GM19438 (cell line): ENCODE results near the gene TMTC1.

Experiments used
- ATAC-seq: cut with Tn5 transposase; IDR thresholded peaks from one replicate; pipeline ENCODE4 v1.9.1; 2021; ENCODE audit warnings: low read depth; ENCODE audit not compliant: unreplicated experiment

The TMTC1 gene

GRCh38 chr12:29503283-29503682 is 280.5 kb downstream of the TMTC1 start:
- no peak for ATAC-seq

GRCh38 chr12:29499235-29499634 is 284.5 kb downstream of the TMTC1 start:
- no peak for ATAC-seq

- no peak for ATAC-seq
Observed at GRCh38 chr12:29497588-29497987, 286.2 kb downstream of the TMTC1 start, which contains the start of gene OVCH1. Gene OVCH1 (minus strand): TSS chr12:29497686. CDS start chr12:29497686, 0 bp downstream.

- ATAC-seq, result no peak
Observed at GRCh38 chr12:29492891-29493290, 290.9 kb downstream of the TMTC1 start.

GRCh38 chr12:29486972-29487371 is 296.8 kb downstream of the TMTC1 start:
- ATAC-seq, result no peak

DNA sequence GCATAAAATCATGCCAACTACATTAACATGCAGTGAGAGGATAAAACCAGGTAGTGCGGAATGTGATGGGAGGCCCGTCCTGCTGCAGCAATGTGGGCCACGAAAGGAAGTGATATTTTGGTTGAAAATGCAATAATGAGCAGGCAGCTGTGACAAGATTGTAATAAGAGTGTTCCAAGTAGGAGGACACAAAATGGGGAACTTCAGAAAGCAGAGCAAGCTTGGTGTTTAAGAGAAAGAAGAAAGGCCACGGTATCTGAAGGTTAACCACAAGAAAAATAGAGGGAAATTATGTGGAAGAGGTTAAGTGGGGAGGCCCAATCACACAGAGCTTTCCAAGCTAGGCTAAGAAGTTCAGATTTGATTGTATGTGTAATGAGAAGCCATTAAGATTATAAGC is 320.5 kb downstream of the TMTC1 start:
- no peak for ATAC-seq

- no peak for ATAC-seq
Observed at GRCh38 chr12:29460082-29460481, 323.7 kb downstream of the TMTC1 start.

- no peak for ATAC-seq
Observed at GRCh38 chr12:29455087-29455486, 328.7 kb downstream of the TMTC1 start.

- no peak for ATAC-seq
Observed at GRCh38 chr12:29451888-29452287, 331.9 kb downstream of the TMTC1 start.
